ENCODE data around the gene HPDL.

HPDL gene

GRCh38 chr1:45325851-45326506 is 716 bp upstream of the HPDL start:
- no peak for DNase-seq

GRCh38 chr1:45327644-45328515 is 1.2 kb downstream of the HPDL start:
- peak; percentile 4 for DNase-seq

- no peak for DNase-seq
Observed at GRCh38 chr1:45328680-45329079, 2.0 kb downstream of the HPDL start.

GRCh38 chr1:45329445-45329844 is 2.8 kb downstream of the HPDL start:
- no peak for DNase-seq

- no peak for DNase-seq
Observed at GRCh38 chr1:45331436-45332345, 5.0 kb downstream of the HPDL start.

GRCh38 chr1:45332346-45332720 is 5.6 kb downstream of the HPDL start:
- DNase-seq: no peak

- no peak for DNase-seq
Observed at GRCh38 chr1:45334308-45335245, 7.9 kb downstream of the HPDL start.

GRCh38 chr1:45335855-45336324 is 9.2 kb downstream of the HPDL start:
- no peak for DNase-seq

- DNase-seq: no peak
Observed at GRCh38 chr1:45337630-45338325, 11.1 kb downstream of the HPDL start.

- peak; percentile 86 for DNase-seq
Observed at GRCh38 chr1:45339789-45340558, 13.3 kb downstream of the HPDL start, which contains the start of the genes MUTYH and TOE1. MUTYH (minus strand) TSS chr1:45340440; CDS start chr1:45334505, 5,935 bp downstream. TOE1 (plus strand) TSS chr1:45340170; CDS start chr1:45340253, 83 bp downstream.

- no peak for DNase-seq
Observed at GRCh38 chr1:45340816-45341466, 14.2 kb downstream of the HPDL start.

GRCh38 chr1:45344499-45344898 is 17.8 kb downstream of the HPDL start:
- DNase-seq: no peak

GRCh38 chr1:45345014-45345413 is 18.3 kb downstream of the HPDL start:
- DNase-seq: no peak

GRCh38 chr1:45346473-45346872 is 19.8 kb downstream of the HPDL start:
- no peak for DNase-seq

- no peak for DNase-seq
Observed at GRCh38 chr1:45348020-45348419, 21.3 kb downstream of the HPDL start.

- no peak for DNase-seq
Observed at GRCh38 chr1:45348609-45348965, 21.9 kb downstream of the HPDL start.

- no peak for DNase-seq
Observed at GRCh38 chr1:45348966-45349677, 22.4 kb downstream of the HPDL start.

- DNase-seq: no peak
Observed at GRCh38 chr1:45351508-45351907, 24.8 kb downstream of the HPDL start.

- DNase-seq: no peak
Observed at GRCh38 chr1:45353685-45354084, 27.0 kb downstream of the HPDL start.

Data from DMS 273 treated with DMSO at 0.1 percent for 48 hours (cell line).